Adipocyte (in vitro differentiated cells): ENCODE results near the gene ULBP2.
A peak's percentile ranks its signal among the peaks of the same experiment; 100 is the strongest.

Experiments used
- DNase-seq: peaks from one replicate; pipeline ENCODE4 v3.0.0-alpha.2; 2015; ENCODE audit warnings: low read depth
- H3K27me3 ChIP-seq: replicated peaks from 2 replicates; pipeline ENCODE4 v1.7.0; 2013; ENCODE audit warnings: mild to moderate bottlenecking, low read length, moderate library complexity; ENCODE audit not compliant: control insufficient read depth, insufficient read depth
- H3K36me3 ChIP-seq: 2 replicates; pipeline ENCODE4 v1.7.0; 2013; ENCODE audit warnings: low read length, mild to moderate bottlenecking, moderate library complexity; ENCODE audit not compliant: control insufficient read depth, insufficient read depth, severe bottlenecking
- H3K4me1 ChIP-seq: 2 replicates; pipeline ENCODE4 v1.7.0; 2013; ENCODE audit warnings: mild to moderate bottlenecking, low read length, moderate library complexity; ENCODE audit not compliant: control insufficient read depth, insufficient read depth
- H3K4me3 ChIP-seq: 2 replicates; pipeline ENCODE4 v1.7.0; 2013; ENCODE audit warnings: mild to moderate bottlenecking, low read length, moderate library complexity
- H3K9ac ChIP-seq: 2 replicates; pipeline ENCODE4 v1.7.0; 2013; ENCODE audit warnings: mild to moderate bottlenecking, low read length, moderate library complexity
- H3K9me3 ChIP-seq: 2 replicates; pipeline ENCODE4 v1.7.0; 2013; ENCODE audit warnings: mild to moderate bottlenecking, low read length, moderate library complexity; ENCODE audit not compliant: control insufficient read depth

Gene ULBP2, protein sequence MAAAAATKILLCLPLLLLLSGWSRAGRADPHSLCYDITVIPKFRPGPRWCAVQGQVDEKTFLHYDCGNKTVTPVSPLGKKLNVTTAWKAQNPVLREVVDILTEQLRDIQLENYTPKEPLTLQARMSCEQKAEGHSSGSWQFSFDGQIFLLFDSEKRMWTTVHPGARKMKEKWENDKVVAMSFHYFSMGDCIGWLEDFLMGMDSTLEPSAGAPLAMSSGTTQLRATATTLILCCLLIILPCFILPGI

DNA sequence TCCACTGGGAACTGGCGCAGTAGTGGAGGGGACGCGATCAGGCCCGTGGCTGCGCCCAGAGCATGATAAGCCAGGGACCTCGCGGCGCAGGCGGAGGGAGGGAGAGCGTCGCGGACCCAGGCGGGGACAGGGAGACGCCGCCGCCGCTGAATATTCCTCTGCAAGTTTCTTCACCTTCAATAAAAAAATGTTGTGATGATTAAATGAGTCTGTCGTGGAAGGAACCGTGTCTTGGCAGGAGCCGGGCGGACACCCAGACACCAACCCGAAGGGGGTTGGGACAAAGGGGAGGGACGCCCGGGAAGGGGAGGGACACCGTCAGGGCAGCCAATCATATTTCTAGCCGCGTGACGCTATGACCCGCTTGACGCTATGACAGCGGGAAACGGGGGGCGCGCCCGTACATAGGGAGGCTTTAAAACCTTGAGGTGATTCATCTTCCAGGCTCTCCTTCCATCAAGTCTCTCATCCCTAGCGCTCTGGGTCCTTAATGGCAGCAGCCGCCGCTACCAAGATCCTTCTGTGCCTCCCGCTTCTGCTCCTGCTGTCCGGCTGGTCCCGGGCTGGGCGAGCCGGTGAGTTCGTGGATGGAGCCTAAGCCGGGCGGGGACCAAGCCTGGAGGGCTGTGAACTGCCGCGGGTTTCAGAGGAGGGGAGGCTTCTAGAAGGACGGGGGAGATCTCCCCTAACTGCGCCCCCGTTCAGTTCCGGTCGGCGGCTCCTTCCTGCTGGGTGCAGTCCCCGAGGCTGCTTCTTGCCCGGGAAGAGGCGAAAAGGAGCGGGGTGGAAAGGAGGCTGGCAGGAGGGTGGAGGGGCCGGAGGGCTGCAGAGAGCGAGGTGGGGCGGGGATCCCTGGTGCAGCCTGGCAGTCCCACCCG is at the start of gene ULBP2:
Gene ULBP2, plus strand, starts transcription at position 432 of the 878 bp plus-strand sequence. Its CDS starts 59 bp downstream, at position 491.
- Histone ChIP-seq H3K27me3 (peaks cover 40% of the 10 kb centered on the region), H3K9me3 (no peaks in the 10 kb centered on the region), H3K4me3 (peak within 1 kb of the TSS; percentile 89), H3K36me3 (no peaks in the 10 kb centered on the region), H3K4me1 (peaks cover 10% of the 10 kb centered on the region), H3K9ac (peak within 1 kb of the TSS; percentile 77)
- DNase-seq: peak; percentile 95

DNA sequence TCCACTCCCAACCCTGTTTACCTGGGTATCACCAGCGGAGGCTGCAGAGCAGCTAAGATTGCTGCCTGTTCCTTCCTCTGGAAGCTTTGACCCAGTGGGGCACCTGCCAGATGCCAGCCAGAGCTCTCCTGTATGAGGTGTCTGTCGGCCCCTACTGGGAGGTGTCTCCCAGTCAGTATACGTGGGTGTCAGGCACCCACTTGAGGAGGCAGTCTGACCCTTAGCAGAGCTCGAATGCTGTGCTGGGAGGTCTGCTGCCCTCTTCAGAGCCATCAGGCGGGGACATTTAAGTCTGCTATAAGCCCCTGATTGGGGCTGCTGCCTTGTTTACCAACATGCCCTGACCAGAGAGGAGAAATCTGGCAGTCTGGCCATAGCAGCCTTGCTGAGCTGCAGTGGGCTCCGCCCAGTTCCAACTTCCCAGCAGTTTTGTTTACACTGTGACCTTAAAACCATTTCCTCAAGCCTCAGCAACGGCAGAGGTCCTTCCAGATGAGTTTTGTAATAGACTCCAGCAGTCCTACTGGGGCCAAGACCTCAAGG is 46.7 kb upstream of the ULBP2 start:
- Histone ChIP-seq H3K27me3 (no peaks in the 10 kb centered on the region), H3K4me3 (peak overlapping the region; percentile 63), H3K36me3 (no peaks in the 10 kb centered on the region), H3K9ac (peak overlapping the region; percentile 81), H3K9me3 (no peaks in the 10 kb centered on the region), H3K4me1 (peaks cover 60% of the 10 kb centered on the region)
- DNase-seq: peak; percentile 72

DNA sequence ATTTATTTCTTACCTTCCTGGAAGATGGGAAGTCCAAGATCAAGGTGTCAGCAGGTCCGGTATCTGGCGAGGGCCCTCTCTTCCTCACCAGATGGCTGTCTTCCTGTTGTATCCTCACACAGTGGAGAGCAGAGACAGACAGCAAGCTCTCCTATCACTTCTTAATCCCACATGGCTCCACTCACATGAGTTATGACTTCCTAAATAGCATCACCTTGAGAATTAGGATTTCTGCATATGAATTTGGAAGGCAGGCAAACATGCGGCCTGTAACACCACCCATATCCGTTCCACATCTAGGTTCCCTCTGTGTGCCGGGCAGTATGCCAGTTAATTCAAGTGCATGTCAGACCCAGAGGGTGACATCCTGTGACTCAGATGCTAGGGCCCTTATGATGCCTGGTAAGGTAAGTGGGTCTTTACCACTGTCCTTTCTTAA is 46.0 kb upstream of the ULBP2 start:
- Histone ChIP-seq H3K9me3 (no peaks in the 10 kb centered on the region), H3K9ac (peak overlapping the region; percentile 88)
- DNase-seq: peak; percentile 18

DNA sequence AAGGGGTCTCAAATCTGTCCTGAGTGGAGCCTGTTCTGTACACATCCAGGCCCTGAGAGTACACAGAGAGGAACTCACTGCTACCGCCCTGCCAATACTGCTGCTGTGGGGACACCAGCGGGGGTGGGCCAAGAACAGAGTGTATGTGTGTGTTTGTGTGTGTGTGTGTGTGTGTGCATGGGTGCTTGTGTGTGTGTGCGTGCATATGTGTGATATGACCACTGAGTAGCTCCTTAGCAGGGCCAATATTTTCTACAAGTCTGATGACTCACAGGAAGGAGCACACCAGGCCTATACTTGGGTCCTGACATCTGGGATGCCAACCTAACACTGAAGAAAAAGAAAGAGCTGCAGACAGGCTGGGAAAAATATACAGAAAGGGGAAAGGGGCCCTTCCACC is 45.3 kb upstream of the ULBP2 start:
- Histone ChIP-seq H3K9ac (peak overlapping the region; percentile 88), H3K4me3 (peak overlapping the region; percentile 82), H3K27me3 (no peaks in the 10 kb centered on the region), H3K36me3 (no peaks in the 10 kb centered on the region), H3K4me1 (peaks cover 49% of the 10 kb centered on the region), H3K9me3 (no peaks in the 10 kb centered on the region)
- DNase-seq: peak; percentile 13

More for the DNA sequence above, 46.0 kb upstream of the ULBP2 start:
- no peaks in the 10 kb centered on the region for H3K36me3 ChIP-seq
- H3K4me1 ChIP-seq: peaks cover 54% of the 10 kb centered on the region
- H3K27me3 ChIP-seq: no peaks in the 10 kb centered on the region
- H3K4me3 ChIP-seq: peak overlapping the region; percentile 63

DNA sequence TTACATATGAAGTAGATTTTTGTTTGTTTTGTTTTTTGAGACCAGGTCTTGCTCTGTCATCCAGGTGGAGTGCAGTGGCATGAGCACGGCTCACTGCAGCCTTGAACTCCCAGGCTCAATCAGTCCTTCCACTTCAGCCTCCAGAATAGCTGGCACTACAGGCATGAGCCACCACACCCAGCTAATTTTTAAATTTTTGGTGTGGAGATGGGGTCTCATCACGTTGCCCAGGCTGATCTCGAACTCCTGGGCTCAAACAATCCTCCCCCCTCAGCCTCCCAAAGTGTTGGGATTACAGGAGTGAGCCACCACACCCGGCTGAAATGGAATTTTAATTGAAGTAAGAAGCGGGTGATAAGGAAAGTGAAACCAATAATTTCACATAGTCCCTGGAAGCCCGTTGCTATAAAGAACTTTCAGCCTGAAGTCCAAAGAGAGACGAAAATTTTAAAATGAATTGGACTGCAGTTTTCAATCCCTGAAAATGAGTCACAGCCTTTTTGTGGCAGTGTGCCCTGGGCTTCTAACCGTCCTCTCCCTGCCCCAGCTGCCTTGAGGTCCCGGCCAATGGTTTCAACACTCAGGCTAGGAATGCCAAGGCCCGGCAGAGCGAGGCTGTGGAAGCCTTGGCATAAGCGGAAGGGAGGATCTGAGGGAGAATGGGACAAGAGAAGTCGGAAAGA is 44.7 kb upstream of the ULBP2 start:
- peak overlapping the region; percentile 82 for H3K4me3 ChIP-seq
- peak; percentile 96 for DNase-seq
- H3K9ac ChIP-seq: peak overlapping the region; percentile 88
- no peaks in the 10 kb centered on the region for H3K36me3 ChIP-seq
- H3K27me3 ChIP-seq: no peaks in the 10 kb centered on the region
- H3K9me3 ChIP-seq: no peaks in the 10 kb centered on the region
- H3K4me1 ChIP-seq: peaks cover 49% of the 10 kb centered on the region

DNA sequence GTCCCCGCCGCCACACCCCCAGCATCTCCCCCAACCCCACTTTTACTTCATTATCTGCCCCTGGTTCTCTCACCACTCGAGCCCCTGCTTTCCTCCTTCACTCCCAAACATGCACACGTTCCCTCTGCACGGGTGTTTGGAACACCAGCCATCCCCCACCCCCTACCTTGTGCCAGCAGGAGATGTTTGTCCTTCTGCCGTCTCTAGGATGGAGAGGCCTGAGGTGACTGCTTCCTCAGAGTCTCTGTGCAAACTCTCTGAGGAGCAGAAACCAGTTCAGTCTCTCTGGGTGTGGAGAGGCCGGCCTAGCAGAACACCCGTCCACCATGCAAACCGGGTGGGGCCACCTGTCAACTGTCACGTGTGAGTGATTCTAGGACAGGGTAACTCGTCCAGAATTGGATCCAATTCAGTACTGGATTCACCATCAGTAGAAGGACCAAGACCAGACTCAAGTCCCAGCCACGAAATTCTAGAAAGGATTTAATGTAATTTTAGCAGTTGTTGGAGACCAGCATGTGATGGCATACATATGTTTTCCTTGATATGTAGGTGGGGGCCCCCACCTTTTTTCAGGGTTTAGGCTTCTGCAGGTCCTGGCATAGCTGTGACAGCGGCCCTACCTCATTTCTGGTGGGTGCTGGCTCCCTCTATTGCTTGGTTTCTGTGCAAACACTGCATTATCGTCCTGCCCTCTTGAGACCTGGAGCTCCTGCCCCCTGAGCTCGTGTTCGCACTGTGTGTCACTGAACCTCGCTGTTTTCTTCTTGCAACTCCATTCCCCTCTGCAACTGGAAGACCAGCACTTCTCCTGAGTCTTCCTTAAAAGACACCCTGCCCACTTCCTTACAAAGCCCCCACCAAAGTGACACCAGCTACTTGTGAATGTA is 43.7 kb upstream of the ULBP2 start, which contains the start of gene RAET1E:
Gene RAET1E, minus strand, starts transcription at position 259 of the 890 bp plus-strand sequence. CDS start 7,212 bp downstream, outside the sequence.
- Histone ChIP-seq H3K36me3 (no peaks in the 10 kb centered on the region), H3K9me3 (no peaks in the 10 kb centered on the region), H3K9ac (peak within 1 kb of the TSS; percentile 88), H3K27me3 (no peaks in the 10 kb centered on the region), H3K4me1 (peaks cover 49% of the 10 kb centered on the region), H3K4me3 (peak within 1 kb of the TSS; percentile 82)
- DNase-seq: no peak

DNA sequence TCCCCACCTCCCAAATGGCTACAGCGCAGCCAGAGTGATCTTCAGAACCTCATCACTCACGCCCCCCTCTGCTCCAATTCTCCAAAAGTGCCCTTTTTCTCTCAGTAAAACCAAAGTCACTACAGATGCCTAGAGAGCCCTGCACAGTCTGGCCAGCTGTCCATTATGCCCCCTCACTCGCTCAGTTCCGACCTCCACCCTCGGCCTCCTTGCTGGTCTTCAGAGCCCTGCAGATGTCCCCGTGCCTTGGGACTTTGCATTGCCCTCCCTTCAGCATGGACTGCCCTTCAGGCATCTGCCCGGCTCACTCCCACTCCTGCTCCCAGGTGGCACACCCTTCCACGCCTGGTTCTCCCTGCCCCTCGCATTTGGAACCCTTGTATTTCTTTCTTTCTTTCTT is 42.8 kb upstream of the ULBP2 start:
- Histone ChIP-seq H3K27me3 (no peaks in the 10 kb centered on the region), H3K36me3 (no peaks in the 10 kb centered on the region), H3K9ac (no peak overlapping the region), H3K4me1 (peaks cover 49% of the 10 kb centered on the region), H3K9me3 (no peaks in the 10 kb centered on the region), H3K4me3 (no peak overlapping the region)
- no peak for DNase-seq

DNA sequence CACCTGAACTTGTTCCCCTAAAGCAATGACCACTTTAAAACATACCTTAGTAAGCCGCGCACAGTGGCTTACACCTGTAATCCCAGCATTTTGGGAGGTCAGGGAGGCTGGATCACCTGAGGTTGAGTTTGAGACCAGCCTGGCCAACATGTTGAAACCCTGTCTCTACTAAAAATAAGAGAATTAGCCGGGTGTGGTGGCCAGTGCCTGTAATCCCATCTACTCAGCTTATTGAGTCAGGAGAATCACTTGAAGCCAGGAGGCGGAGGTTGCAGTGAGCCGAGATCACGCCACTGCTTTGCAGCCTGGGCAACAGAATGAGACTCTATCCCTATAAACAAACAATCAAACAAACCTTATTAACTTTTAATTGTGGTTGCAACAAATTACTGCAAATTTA is 42.3 kb upstream of the ULBP2 start:
- Histone ChIP-seq H3K4me3 (no peak overlapping the region), H3K4me1 (peaks cover 48% of the 10 kb centered on the region), H3K36me3 (no peaks in the 10 kb centered on the region), H3K27me3 (no peaks in the 10 kb centered on the region), H3K9me3 (no peaks in the 10 kb centered on the region), H3K9ac (no peak overlapping the region)
- DNase-seq: no peak

DNA sequence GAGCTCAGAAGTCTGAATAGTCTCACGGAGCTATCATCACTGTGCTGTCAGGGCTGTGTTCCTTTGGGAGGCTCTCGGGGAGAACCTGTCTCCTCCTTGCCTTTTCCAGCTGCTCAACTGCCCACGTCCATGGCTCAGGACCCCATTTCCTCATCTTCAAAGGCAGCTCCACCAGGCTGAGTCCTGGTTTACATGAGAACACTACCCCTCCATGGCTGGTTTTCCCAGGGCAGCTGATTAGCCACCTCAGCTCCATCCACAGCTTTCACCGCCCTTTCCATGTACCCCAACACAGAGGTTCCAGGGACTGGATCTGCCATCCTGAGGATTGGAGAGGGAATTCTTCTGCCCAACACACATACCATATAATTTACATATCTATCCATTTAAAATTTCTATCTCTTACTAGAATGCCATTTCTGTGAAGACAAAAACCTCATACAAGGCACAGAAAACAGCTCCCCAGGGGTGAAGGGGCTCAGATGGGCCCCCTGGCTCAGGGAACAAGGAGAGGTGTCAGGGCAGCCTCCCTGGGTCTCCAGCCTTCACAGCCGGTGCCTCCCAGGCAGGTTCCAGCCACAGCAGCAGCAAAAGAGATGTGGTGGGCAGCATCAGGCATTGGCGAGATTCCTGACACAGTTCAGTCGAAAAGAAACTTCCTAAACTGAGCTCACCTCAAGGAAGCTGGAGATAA is 41.7 kb upstream of the ULBP2 start:
- no peaks in the 10 kb centered on the region for H3K36me3 ChIP-seq
- H3K9ac ChIP-seq: no peak overlapping the region
- DNase-seq: no peak
- H3K27me3 ChIP-seq: no peaks in the 10 kb centered on the region
- H3K9me3 ChIP-seq: no peaks in the 10 kb centered on the region
- H3K4me1 ChIP-seq: peaks cover 43% of the 10 kb centered on the region
- H3K4me3 ChIP-seq: no peak overlapping the region
